Epithelial cell of esophagus (primary cell): ENCODE measurements around the gene POP7.

Source experiments
- DNase-seq: peaks from one replicate; pipeline ENCODE4 v3.0.0; 2010; ENCODE audit warnings: low read depth
- H3K4me3 ChIP-seq: 2 replicates; pipeline ENCODE4 v1.5.1; 2011; ENCODE audit warnings: mild to moderate bottlenecking, low read length, control low read depth
- CTCF ChIP-seq: IDR thresholded peaks from 2 replicates; pipeline ENCODE4 v1.5.1; 2011; ENCODE audit warnings: low read depth, mild to moderate bottlenecking, low read length, control low read depth, inconsistent platforms; ENCODE audit not compliant: insufficient read depth; ENCODE audit errors: missing control alignments

Gene POP7

GRCh38 chr7:100680576-100681271 is 25.2 kb upstream of the POP7 start:
- TF ChIP-seq CTCF: no peak
- no peak overlapping the region for H3K4me3 ChIP-seq
- DNase-seq: no peak

GRCh38 chr7:100681491-100682227 is 24.3 kb upstream of the POP7 start:
- DNase-seq: no peak
- TF ChIP-seq CTCF: no peak
- no peak overlapping the region for H3K4me3 ChIP-seq

GRCh38 chr7:100682228-100682741 is 23.6 kb upstream of the POP7 start:
- H3K4me3 ChIP-seq: no peak overlapping the region
- no peak for TF ChIP-seq CTCF
- peak; percentile 44 for DNase-seq

GRCh38 chr7:100682991-100683658 is 22.8 kb upstream of the POP7 start:
- H3K4me3 ChIP-seq: no peak overlapping the region
- no peak for DNase-seq
- TF ChIP-seq CTCF: no peak

- no peak for TF ChIP-seq CTCF
- no peak overlapping the region for H3K4me3 ChIP-seq
- no peak for DNase-seq
These were observed 22.0 kb upstream of the POP7 start for GRCh38 chr7:100683659-100684533.

GRCh38 chr7:100684534-100685042 is 21.3 kb upstream of the POP7 start:
- DNase-seq: no peak
- TF ChIP-seq CTCF: no peak
- no peak overlapping the region for H3K4me3 ChIP-seq
